ENCODE data around the gene CAB39L.

DNA sequence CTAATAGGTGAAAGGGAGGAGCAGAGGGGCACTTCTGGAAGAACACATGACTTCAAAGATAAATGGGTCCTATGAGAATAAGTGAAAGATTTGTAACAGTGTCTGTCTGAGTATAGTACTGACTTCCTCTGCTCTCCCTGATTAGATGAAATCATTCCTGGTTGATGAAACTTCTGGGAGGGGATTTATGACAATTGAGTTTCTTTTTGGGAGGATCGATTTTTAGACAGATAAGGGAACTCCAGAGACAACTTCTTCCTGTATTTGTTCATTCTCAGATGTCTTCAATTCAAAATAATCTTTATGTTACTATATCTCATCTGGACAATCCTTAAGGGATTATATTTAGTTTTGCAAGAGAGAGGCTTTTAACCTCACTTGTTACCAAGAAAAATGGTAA lies 20.2 kb upstream of the CAB39L start:
- TF ChIP-seq, protein P1, sequence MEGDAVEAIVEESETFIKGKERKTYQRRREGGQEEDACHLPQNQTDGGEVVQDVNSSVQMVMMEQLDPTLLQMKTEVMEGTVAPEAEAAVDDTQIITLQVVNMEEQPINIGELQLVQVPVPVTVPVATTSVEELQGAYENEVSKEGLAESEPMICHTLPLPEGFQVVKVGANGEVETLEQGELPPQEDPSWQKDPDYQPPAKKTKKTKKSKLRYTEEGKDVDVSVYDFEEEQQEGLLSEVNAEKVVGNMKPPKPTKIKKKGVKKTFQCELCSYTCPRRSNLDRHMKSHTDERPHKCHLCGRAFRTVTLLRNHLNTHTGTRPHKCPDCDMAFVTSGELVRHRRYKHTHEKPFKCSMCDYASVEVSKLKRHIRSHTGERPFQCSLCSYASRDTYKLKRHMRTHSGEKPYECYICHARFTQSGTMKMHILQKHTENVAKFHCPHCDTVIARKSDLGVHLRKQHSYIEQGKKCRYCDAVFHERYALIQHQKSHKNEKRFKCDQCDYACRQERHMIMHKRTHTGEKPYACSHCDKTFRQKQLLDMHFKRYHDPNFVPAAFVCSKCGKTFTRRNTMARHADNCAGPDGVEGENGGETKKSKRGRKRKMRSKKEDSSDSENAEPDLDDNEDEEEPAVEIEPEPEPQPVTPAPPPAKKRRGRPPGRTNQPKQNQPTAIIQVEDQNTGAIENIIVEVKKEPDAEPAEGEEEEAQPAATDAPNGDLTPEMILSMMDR (IDR thresholded peaks at IDR 0.05) = no peak
- TF ChIP-seq POLR2A (IDR thresholded peaks at IDR 0.05) = no peak
